NK-92 (cell line): ENCODE results near the gene CST9L.

Experiments
- DNase-seq: peaks from one replicate; lab custom pipeline; 2025; ENCODE audit not compliant: unreplicated experiment; lab: John Stamatoyannopoulos, UW

The CST9L gene

GRCh38 chr20:23568320-23568970 is at the start of gene CST9L:
CST9L (minus strand) TSS chr20:23568484; CDS start chr20:23568450, 34 bp downstream.
- DNase-seq = no peak

DNA sequence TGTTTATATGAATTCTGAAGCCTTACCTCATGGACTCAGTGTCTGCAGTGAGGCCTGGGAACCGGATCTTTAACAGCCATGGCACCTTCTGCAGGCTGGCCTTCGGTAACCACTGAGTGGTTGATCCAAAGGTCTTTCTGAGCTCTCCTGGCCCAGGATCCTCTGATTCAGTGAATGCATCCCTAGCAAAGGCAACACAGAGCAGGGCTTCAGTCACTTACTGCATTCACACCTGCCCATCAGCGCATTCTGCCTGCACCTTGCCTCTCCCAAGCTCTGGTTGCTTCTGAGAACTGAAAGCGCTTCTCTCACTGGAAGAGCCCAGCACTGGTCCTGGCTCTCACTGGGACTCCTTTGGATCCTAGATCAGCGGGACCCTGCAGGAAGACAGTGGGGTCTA is 45.9 kb upstream of the CST9L start:
- no peak for DNase-seq

DNA sequence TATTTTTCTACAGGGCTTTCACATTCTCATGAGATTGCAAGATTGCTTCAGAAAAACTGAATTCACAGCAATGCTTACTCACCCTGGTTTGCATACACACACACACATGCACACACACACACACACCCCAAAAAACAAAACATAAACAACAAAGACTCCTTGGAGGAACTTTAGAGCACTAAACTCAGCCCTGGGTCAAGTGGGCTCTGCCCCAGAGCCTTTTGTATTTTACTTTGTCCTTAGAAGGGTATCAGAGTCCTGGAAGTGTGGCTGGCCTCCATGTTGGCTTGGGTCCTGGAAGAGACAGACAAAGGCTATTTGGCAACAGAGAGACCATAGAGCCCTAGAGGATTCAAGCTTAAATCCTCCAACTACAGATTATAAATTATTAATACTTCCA is 45.4 kb upstream of the CST9L start:
- DNase-seq = no peak

DNA sequence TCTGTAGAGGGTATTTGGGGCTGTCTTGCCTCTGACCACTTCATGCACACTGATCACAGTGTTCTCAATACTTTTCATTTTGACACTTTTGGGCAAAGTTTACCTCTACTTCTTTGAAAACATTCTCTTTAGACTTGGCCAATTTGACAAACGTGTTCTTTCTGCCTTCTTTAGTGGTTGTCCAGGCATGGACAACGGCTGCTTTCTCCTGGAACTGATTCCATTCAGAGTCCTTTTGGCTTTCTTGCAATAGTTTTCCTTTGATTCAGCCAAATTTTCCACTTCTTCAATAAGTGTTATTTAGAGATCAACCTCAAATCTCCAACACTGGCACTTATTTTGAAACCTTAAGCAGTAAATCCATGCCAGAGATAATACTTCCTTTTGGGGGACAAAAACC is 44.1 kb upstream of the CST9L start:
- no peak for DNase-seq

- no peak for DNase-seq
These were observed 41.3 kb upstream of the CST9L start for GRCh38 chr20:23609486-23610109.

GRCh38 chr20:23608251-23608846 is 40.1 kb upstream of the CST9L start:
- DNase-seq = no peak

DNA sequence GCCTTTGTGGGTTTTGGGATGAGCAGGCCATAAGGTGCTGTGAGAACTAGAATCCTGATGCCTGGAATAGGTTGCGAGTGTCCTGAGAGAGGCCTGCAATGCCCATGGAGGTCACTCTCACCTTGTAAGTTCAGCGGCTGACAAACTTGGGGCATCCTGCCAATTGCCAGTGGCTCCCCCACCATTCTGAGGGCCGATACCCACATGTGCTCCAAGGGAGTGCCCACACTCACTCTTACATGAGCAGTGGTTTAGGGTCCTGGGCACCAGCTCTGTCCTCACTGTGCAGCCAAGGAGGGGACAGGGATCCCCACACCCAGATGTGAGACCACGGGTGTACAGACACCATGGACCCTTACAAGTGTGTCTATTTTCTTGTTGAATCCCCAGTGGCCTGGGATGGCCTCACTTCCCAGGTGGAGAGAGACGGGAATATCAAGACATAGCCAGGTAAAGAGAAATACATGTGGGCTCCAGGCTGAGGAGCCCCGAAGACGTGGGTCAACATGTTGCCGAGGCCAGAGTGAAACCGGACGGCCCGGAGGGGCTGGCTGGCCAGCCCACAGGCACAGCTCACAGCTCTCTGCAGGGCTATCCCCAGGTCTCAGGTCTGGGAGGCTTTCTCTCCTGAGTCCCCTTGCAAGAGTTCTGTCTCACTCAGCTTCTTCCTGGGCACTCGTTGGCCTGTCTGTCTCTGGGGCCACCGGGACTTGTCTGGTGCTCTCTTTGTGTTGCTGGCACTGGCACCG is 39.4 kb upstream of the CST9L start:
- DNase-seq = no peak

DNA sequence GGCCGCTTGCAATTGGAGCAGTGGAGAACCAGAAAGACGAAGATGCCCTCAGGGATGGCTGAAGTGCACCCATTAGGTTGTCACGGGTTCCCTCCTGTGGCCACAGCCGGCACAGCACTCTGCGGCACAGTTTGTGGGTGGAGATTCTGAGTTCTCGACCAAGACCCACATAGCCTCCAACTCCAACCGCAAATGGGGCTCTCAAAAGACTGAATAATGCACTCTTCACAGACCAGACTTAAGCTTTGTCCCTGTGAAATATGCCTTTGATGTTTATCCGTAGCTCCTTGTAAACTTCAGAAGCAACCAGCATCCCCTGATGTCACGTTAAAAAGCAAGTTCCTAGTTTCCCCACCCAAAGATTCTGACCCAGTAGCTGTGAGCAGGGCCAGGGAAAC is 38.4 kb upstream of the CST9L start:
- DNase-seq = peak; percentile 7

GRCh38 chr20:23605867-23606651 is 37.8 kb upstream of the CST9L start, which contains the start of gene CST9:
CST9 (minus strand) TSS chr20:23605917; CDS start chr20:23605864, 53 bp downstream.
- DNase-seq = no peak

- DNase-seq = no peak
These were observed 36.0 kb upstream of the CST9L start for GRCh38 chr20:23604306-23604705.

- DNase-seq = no peak
These were observed 35.0 kb upstream of the CST9L start for GRCh38 chr20:23603321-23603720.

DNA sequence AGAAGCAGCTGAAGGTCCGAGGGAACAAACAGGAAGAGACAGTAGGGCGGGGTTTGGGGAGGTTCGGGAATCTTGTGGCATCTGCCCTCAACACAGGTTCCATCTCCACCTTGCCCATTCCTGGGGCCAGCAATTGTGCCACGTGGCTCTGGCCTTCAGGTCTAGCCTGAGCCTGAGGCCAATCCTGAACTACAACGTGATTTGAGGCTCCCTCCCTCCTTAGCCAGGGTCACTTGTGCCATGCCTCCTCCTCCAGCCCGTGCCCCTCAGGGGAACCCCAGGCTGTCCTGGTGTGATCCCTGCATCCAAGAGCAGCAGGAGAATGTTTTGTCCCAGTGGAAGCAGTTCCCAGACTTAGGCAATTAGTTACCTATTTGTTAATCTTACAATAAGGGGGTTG is 34.4 kb upstream of the CST9L start:
- DNase-seq = no peak

GRCh38 chr20:23602241-23602640 is 34.0 kb upstream of the CST9L start:
- DNase-seq = no peak

DNA sequence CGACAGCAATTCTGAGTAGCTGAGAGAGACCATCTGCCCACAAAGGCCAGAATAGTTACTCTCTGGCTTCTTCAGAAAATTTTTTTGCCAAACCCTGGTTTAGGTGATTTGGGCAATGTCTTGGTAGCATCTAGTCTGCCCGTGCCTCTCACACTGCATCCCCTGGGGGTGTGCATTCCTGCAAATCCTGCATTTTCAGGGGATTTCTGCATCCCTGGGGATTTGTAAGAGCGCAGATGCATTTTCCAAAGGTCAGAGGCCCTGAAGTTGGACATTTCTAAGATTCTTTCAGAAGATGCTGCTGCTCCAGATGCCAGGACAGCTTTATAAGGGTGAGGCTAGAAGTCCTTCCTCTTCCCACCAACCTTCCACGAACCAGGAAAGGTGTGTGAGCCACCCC is 33.4 kb upstream of the CST9L start:
- DNase-seq = no peak

GRCh38 chr20:23598481-23598880 is 30.2 kb upstream of the CST9L start:
- DNase-seq = no peak

DNA sequence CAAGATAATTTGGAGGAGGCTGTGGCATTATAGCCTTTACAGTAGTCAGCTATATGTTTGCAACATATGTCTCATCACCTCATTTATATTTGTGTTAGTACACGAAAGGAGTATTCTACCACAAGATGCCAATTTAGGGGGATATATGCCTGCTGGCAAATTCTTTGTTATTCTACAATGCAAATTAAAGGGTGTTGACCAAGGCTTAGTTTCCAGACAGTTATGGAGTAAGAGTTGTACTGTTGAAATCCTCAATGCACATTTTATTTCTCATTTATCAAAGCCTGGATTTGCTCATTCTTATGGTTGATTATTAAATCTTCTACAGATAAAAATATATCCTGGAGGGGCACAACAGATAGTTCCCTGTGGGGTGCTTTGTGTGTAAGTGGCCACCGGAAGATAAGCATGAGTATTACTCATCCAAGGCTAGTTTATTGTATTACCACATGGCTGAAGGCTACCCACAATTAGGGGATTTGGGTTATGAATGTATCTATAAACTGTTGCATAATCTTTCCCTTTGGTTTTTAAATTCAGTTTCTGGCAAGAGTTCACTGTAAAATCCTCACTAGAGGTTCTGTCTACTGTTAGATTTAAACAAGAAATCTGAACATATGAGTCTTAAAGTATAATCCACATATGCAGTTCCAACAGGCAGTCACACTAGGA is 28.4 kb upstream of the CST9L start:
- DNase-seq = no peak

DNA sequence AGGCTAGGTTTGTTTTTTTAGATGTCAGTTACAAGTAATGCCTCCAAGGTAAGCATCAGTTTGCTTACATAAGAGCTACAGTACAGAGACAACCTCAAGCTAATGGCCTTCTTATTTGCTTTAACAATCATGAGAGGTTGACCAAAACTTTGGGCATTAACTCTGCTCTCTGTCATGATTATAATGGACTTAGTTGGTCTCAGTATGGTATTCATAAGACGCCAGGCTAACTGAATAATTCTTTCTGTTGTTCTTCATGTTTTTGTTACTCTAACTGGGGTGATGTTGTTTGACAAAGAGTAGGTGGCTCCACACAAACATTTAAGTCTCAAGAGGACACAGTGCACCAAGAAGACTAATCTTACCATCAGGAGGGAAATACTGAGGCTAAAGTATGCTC is 27.7 kb upstream of the CST9L start:
- DNase-seq = no peak

DNA sequence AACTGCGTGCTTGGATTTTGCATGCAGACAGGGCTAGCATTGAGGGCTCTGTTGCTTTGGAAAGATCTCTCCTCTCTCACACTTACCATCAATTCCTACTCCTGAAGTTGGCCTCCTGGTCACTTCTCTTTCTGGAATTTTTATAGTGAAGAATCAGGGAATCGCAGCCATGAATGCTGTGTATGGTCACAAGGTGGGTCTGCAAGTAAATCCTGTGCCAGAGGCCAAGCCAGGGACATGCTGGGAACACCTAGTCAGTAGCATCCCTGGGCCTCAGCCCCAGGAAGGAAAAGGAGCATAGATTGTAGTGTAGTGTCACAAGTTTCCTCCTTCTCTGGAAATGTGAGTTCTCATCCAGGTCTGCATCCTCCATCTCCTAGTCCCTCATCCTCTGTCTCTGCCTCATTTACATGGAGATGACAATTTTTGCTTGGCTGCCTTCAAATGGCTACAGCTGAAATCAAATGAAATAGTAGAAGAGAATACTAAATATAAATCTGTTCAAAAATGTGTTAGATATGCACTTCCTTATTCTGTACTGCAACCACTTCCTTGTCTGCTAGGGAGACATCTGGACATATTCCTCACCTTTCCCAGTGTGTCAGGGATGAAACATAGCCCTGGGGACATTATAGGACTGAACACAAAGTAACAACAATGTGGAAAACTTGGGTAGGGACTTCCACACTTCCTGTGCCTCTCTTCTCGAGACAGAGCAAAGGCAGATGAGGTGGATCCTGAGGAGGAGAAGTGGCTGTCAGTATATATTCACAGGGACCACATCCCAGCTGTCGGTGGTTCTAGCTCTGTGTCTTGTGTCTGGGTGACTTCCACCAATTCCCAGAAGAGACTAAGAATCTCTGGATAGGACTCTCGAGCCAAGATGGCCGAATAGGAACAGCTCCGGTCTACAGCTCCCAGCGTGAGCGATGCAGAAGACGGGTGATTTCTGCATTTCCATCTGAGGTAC is 20.4 kb upstream of the CST9L start:
- no peak for DNase-seq

DNA sequence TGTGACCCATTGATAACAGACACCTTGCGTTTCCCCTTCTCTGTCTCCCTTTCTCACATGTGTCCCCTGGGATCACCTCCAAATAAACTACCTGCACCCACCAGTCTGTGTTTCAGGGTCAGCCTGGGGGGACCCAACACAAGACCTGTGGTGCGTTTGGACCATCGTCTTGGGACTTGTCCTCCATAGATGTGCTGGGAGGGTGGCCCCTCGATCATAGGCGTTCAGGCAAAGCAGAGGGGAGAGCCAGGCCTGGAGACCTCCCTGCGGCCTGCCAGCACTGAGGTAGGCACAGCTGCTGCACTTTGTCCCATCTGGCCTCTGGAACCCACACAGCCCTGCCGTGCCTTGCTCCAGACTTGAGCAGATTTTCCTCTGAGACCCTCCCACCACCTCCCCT is 19.3 kb upstream of the CST9L start:
- no peak for DNase-seq
